Neural progenitor cell (in vitro differentiated cells): ENCODE results near the gene CHERP. TPM values are rescaled to one million over a fixed set of nuclear protein-coding genes. Genes with fewer than 3 reads are reported as not detected.
"Not testable (repeated sequence)": the region's sequence is repeated elsewhere in the genome, so short reads cannot be mapped to it uniquely, and the experiment has no call there.

Source experiments
- DNase-seq: peaks from one replicate; pipeline ENCODE4 v3.0.0-alpha.2; 2016; ENCODE audit warnings: low spot score
- H2AFZ ChIP-seq: fragments of 200-600 bp; sonication (generic); replicated peaks from 2 replicates; pipeline ENCODE4 v1.6.1; 2016; ENCODE audit warnings: antibody characterized with exemption
- H3F3A ChIP-seq: fragments of 200-600 bp; sonication (generic); 2 replicates; pipeline ENCODE4 v1.6.1; 2016; ENCODE audit warnings: antibody characterized with exemption, low read depth
- H3K27ac ChIP-seq: fragments of 200-600 bp; sonication (generic); 2 replicates; pipeline ENCODE4 v1.5.1; 2016; ENCODE audit warnings: mild to moderate bottlenecking
- H3K27me3 ChIP-seq: fragments of 200-600 bp; sonication (generic); 2 replicates; pipeline ENCODE4 v1.6.1; 2016; ENCODE audit warnings: mild to moderate bottlenecking, moderate library complexity
- H3K36me3 ChIP-seq: fragments of 200-600 bp; sonication (generic); 2 replicates; pipeline ENCODE4 v1.5.1; 2016
- H3K4me1 ChIP-seq: fragments of 200-600 bp; sonication (generic); 2 replicates; pipeline ENCODE4 v1.6.1; 2016; ENCODE audit warnings: mixed run types
- H3K4me2 ChIP-seq: fragments of 200-600 bp; sonication (generic); 2 replicates; pipeline ENCODE4 v1.6.1; 2016
- H3K4me3 ChIP-seq: fragments of 200-600 bp; sonication (generic); 2 replicates; pipeline ENCODE4 v1.5.1; 2016
- H3K79me2 ChIP-seq: fragments of 200-600 bp; sonication (generic); 2 replicates; pipeline ENCODE4 v1.6.1; 2016; ENCODE audit warnings: low read depth
- H3K9ac ChIP-seq: fragments of 200-600 bp; sonication (generic); 2 replicates; pipeline ENCODE4 v1.6.1; 2016
- H3K9me3 ChIP-seq: fragments of 200-600 bp; sonication (generic); 2 replicates; pipeline ENCODE4 v1.5.1; 2016; ENCODE audit warnings: low read depth
- H4K20me1 ChIP-seq: fragments of 200-600 bp; sonication (generic); 2 replicates; pipeline ENCODE4 v1.6.1; 2016; ENCODE audit warnings: low read depth
- H3K27ac Mint-ChIP-seq: 3 replicates; pipeline ENCODE4 v1.8.0; 2021; ENCODE audit warnings: mixed read lengths
- H3K27me3 Mint-ChIP-seq: 2 replicates; pipeline ENCODE4 v1.8.0; 2022; ENCODE audit warnings: low read depth, mild to moderate bottlenecking, inconsistent platforms, moderate library complexity, mixed read lengths; ENCODE audit not compliant: insufficient read depth
- H3K36me3 Mint-ChIP-seq: 3 replicates; pipeline ENCODE4 v1.8.0; 2021; ENCODE audit warnings: mixed read lengths
- H3K4me1 Mint-ChIP-seq: 3 replicates; pipeline ENCODE4 v1.8.0; 2021; ENCODE audit warnings: mixed read lengths
- H3K4me3 Mint-ChIP-seq: 3 replicates; pipeline ENCODE4 v1.8.0; 2021; ENCODE audit warnings: mild to moderate bottlenecking, moderate library complexity, mixed read lengths
- H3K9me3 Mint-ChIP-seq: 3 replicates; pipeline ENCODE4 v1.8.0; 2020; ENCODE audit warnings: mixed read lengths
- EZH2 ChIP-seq: fragments of 200-600 bp; sonication (generic); IDR thresholded peaks from 2 replicates; pipeline ENCODE4 v1.6.1; 2017; ENCODE audit warnings: antibody characterized with exemption, mild to moderate bottlenecking, moderate library complexity
- EZH2phosphoT487 ChIP-seq: fragments of 200-600 bp; sonication (generic); IDR thresholded peaks from 2 replicates; pipeline ENCODE4 v1.6.1; 2017; ENCODE audit warnings: antibody characterized with exemption
- total RNA-seq: library from RNA; depleted of rRNA; stranded (reverse); fragments of >200 nt; gene quantifications from 2 replicates; pipeline ENCODE4 v1.2.3, GENCODE V29; 2015; ENCODE audit warnings: low replicate concordance
- TF ChIP-seq, protein P1 (sequence below): fragments of 200-600 bp; sonication (generic); IDR thresholded peaks from 2 replicates; pipeline ENCODE4 v1.5.1; 2017; ENCODE audit warnings: antibody characterized with exemption, mild to moderate bottlenecking

Gene CHERP
- total RNA-seq, 1 donor from 2014 or later = 5.5 TPM

DNA sequence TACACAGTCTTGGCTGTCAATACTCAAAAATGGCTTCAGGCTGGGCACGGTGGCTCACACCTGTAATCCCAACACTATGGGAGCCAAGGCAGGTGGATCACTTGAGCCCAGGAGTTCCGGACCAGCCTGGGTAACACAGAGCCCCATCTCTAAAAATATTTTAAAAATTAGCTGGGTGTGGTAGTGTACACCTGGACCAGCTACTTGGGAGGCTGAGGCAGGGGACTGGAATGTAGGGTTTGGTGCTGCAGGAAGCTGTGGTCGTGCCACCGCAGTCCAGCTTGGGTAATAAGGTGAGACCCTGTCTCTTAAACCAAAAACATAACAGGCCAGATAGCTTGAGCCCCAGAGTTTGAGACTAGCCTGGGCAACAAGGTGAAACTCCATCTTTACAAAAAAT lies 6.7 kb upstream of the CHERP start:
- TF ChIP-seq EZH2phosphoT487 (no peak), EZH2 (no peak)
- TF ChIP-seq, protein P1, sequence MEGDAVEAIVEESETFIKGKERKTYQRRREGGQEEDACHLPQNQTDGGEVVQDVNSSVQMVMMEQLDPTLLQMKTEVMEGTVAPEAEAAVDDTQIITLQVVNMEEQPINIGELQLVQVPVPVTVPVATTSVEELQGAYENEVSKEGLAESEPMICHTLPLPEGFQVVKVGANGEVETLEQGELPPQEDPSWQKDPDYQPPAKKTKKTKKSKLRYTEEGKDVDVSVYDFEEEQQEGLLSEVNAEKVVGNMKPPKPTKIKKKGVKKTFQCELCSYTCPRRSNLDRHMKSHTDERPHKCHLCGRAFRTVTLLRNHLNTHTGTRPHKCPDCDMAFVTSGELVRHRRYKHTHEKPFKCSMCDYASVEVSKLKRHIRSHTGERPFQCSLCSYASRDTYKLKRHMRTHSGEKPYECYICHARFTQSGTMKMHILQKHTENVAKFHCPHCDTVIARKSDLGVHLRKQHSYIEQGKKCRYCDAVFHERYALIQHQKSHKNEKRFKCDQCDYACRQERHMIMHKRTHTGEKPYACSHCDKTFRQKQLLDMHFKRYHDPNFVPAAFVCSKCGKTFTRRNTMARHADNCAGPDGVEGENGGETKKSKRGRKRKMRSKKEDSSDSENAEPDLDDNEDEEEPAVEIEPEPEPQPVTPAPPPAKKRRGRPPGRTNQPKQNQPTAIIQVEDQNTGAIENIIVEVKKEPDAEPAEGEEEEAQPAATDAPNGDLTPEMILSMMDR = no peak
- Histone ChIP-seq H3K9me3 (no peaks in the 10 kb centered on the region), H3K27me3 (no peaks in the 10 kb centered on the region), H3K9ac (no peak overlapping the region), H3K36me3 (no peaks in the 10 kb centered on the region), H4K20me1 (no peaks in the 10 kb centered on the region), H2AFZ (no peak overlapping the region), H3K79me2 (peaks cover 10% of the 10 kb centered on the region), H3K4me3 (no peak overlapping the region), H3F3A (peaks cover 4% of the 10 kb centered on the region), H3K4me1 (no peaks in the 10 kb centered on the region), H3K4me2 (no peak overlapping the region), H3K27ac (no peak overlapping the region)
- Mint-ChIP-seq H3K27me3 (no peaks in the 10 kb centered on the region), H3K4me1 (peaks cover 5% of the 10 kb centered on the region), H3K36me3 (peaks cover 9% of the 10 kb centered on the region), H3K4me3 (no peak overlapping the region), H3K9me3 (no peaks in the 10 kb centered on the region), H3K27ac (no peak overlapping the region)
- no peak for DNase-seq

DNA sequence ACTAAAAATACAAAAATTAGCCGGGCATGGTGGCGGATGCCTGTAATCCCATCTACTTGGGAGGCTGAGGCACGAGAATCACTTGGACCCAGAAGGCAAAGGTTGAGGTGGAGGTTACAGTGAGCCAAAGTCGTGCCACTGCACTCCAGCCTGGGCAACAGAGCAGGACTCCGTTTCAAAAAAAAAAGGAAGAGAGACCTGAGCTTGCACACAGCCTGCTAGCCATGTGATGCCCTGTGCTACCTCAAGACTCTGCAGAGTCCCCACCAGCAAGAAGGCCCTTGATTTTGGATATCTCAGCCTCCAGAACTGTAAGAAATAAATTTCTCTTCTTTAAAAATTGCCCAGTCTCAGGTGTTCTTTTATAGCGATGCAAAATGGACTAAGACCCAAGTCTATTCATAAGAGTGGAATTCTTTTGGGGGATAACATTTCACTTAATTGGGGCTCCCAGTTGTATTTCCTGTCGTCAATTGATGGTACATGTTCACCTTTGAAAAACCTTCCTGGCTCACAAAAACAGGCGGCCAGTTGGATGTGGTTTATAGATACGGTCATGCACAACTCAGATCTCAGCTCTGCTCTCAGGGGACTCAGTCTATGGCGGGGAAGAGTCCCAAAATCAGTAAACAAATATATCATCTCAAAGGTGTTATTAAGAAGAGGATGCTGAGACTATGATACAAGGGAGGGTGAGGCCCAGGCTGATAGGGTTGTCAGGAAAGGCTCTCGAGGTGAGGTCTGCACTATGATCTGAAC lies 2.4 kb upstream of the CHERP start:
- no peak overlapping the region for H3K9ac ChIP-seq
- H2AFZ ChIP-seq = no peak overlapping the region
- no peaks in the 10 kb centered on the region for H3K36me3 ChIP-seq
- TF ChIP-seq EZH2 (no peak), EZH2phosphoT487 (no peak)
- TF ChIP-seq, protein P1 = no peak
- no peak overlapping the region for H3K4me2 ChIP-seq
- H3F3A ChIP-seq = peaks cover 10% of the 10 kb centered on the region
- H3K27me3 ChIP-seq = no peaks in the 10 kb centered on the region
- no peaks in the 10 kb centered on the region for H3K9me3 ChIP-seq
- Mint-ChIP-seq H3K27me3 (peaks cover 5% of the 10 kb centered on the region), H3K36me3 (peaks cover 7% of the 10 kb centered on the region), H3K27ac (peak overlapping the region; percentile 38), H3K4me1 (peaks cover 23% of the 10 kb centered on the region), H3K4me3 (peak overlapping the region; percentile 27), H3K9me3 (no peaks in the 10 kb centered on the region)
- H3K27ac ChIP-seq = no peak overlapping the region
- peaks cover 50% of the 10 kb centered on the region for H3K79me2 ChIP-seq
- H3K4me3 ChIP-seq = no peak overlapping the region
- H3K4me1 ChIP-seq = no peaks in the 10 kb centered on the region
- no peak for DNase-seq
- peaks cover 24% of the 10 kb centered on the region for H4K20me1 ChIP-seq

DNA sequence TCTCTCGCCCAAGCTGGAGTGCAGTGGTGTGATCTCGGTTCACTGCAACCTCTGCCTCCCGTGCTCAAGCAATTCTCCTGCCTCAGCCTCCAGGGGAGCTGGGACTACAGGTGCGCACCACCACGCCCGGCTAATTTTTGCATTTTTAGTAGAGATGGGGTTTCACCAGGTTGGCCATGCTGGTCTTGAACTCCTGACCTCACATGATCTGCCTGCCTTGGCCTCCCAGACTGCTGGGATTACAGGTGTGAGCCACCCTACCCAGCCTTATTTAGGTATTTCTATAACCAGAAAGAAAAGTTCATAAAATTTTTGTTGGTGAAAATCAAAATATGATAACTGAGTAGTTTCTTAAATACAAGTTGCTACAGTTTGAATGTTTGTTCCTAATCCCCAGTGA lies 1.5 kb upstream of the CHERP start:
- H3K27ac ChIP-seq, H3K9ac ChIP-seq: not testable (repeated sequence)
- peaks cover 59% of the 10 kb centered on the region for H3K79me2 ChIP-seq

DNA sequence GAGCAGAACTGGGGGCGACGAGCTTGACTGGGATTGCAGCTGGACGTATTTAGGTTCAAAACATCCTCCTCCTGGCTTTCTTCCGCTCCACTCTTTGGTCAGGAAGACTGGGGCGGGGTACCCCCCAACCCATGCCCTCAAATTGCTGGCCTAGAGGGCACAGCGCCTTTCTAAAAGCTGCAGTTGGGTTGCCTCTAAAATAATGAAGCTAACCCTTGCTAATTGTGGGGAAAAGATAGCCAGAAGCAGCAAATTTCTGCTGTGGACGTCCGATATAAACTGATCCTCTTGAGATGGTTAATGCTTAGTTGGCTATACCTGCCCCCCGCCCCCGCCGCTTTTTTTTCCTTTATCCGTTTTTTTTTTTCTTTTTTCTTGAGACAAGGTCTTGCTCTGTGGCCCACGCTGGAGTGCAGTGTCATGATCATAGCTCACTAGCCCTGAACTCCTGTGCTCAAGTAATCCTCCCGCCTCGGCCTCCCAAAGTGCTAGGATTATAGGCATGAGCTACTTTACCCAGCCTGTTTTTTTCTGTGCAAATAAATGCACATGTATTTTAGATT lies 754 bp upstream of the CHERP start:
- Histone ChIP-seq H3K4me1 (no peaks in the 10 kb centered on the region), H3K4me3 (peak overlapping the region; percentile 98), H3K9me3 (no peaks in the 10 kb centered on the region), H2AFZ (peak overlapping the region; percentile 53), H3K9ac (peak overlapping the region; percentile 88), H3K4me2 (peak overlapping the region; percentile 87), H4K20me1 (peaks cover 30% of the 10 kb centered on the region), H3K27ac (peak overlapping the region; percentile 54), H3K79me2 (peaks cover 66% of the 10 kb centered on the region), H3K27me3 (no peaks in the 10 kb centered on the region), H3K36me3 (no peaks in the 10 kb centered on the region), H3F3A (peaks cover 10% of the 10 kb centered on the region)
- H3K27ac Mint-ChIP-seq = peak overlapping the region; percentile 79
- peaks cover 5% of the 10 kb centered on the region for H3K27me3 Mint-ChIP-seq
- TF ChIP-seq EZH2phosphoT487 (no peak), EZH2 (no peak)
- TF ChIP-seq, protein P1 = no peak
- H3K9me3 Mint-ChIP-seq = no peaks in the 10 kb centered on the region
- H3K4me3 Mint-ChIP-seq = peak overlapping the region; percentile 97
- H3K36me3 Mint-ChIP-seq = peaks cover 18% of the 10 kb centered on the region
- DNase-seq = peak; percentile 13
- peaks cover 25% of the 10 kb centered on the region for H3K4me1 Mint-ChIP-seq

More for the DNA sequence above, 1.5 kb upstream of the CHERP start:
- H3K36me3 ChIP-seq, H3F3A ChIP-seq, DNase-seq, H3K27me3 ChIP-seq, H3K4me1 ChIP-seq, H3K9me3 ChIP-seq, H2AFZ ChIP-seq, H3K27ac Mint-ChIP-seq, H3K27me3 Mint-ChIP-seq, H3K9me3 Mint-ChIP-seq: not testable (repeated sequence)
- peak overlapping the region; percentile 97 for H3K4me3 Mint-ChIP-seq
- Histone ChIP-seq H3K4me3 (peak overlapping the region; percentile 98), H4K20me1 (peaks cover 28% of the 10 kb centered on the region), H3K4me2 (peak overlapping the region; percentile 87)
- H3K36me3 Mint-ChIP-seq = peaks cover 13% of the 10 kb centered on the region
- peaks cover 25% of the 10 kb centered on the region for H3K4me1 Mint-ChIP-seq
